ENCODE results near the gene THSD7A. TPM values are rescaled to one million over a fixed set of nuclear protein-coding genes. Genes with fewer than 3 reads are reported as not detected.

The THSD7A gene
- total RNA-seq, 2 donors from 2014 or later = 1.6 to 6.1 TPM

GRCh38 chr7:11591943-11592342 is 240.1 kb downstream of the THSD7A start:
- H3K27me3 ChIP-seq (replicated peaks; ENCODE audit: insufficient read depth) = no peaks in the 10 kb centered on the region
- no peak overlapping the region for H3K27ac ChIP-seq
- no peak for ATAC-seq (ENCODE audit: insufficient number of reproducible peaks, low FRiP score, low read depth)
- no peaks in the 10 kb centered on the region for H3K4me1 ChIP-seq (ENCODE audit: control insufficient read depth in 1 of 2, low read depth in 2 of 2)
- DNase-seq (ENCODE audit: low spot score) = no peak
- H3K9me3 ChIP-seq = no peaks in the 10 kb centered on the region
- no peaks in the 10 kb centered on the region for H3K36me3 ChIP-seq
- no peak for TF ChIP-seq CTCF (IDR thresholded peaks at IDR 0.05)
- no peak overlapping the region for H3K4me3 ChIP-seq

GRCh38 chr7:11591055-11591633 is 240.9 kb downstream of the THSD7A start:
- Histone ChIP-seq H3K27me3 (replicated peaks; ENCODE audit: insufficient read depth) (no peaks in the 10 kb centered on the region), H3K27ac (no peak overlapping the region), H3K9me3 (no peaks in the 10 kb centered on the region), H3K36me3 (no peaks in the 10 kb centered on the region), H3K4me3 (no peak overlapping the region), H3K4me1 (ENCODE audit: control insufficient read depth in 1 of 2, low read depth in 2 of 2) (no peaks in the 10 kb centered on the region)
- ATAC-seq (ENCODE audit: insufficient number of reproducible peaks, low FRiP score, low read depth) = no peak
- DNase-seq (ENCODE audit: low spot score) = no peak
- no peak for TF ChIP-seq CTCF (IDR thresholded peaks at IDR 0.05)

GRCh38 chr7:11589251-11589650 is 242.7 kb downstream of the THSD7A start:
- Histone ChIP-seq H3K27me3 (replicated peaks; ENCODE audit: insufficient read depth) (no peaks in the 10 kb centered on the region), H3K27ac (no peak overlapping the region), H3K9me3 (no peaks in the 10 kb centered on the region), H3K4me1 (ENCODE audit: control insufficient read depth in 1 of 2, low read depth in 2 of 2) (no peaks in the 10 kb centered on the region), H3K4me3 (no peak overlapping the region), H3K36me3 (no peaks in the 10 kb centered on the region)
- DNase-seq (ENCODE audit: low spot score) (no peak), ATAC-seq (ENCODE audit: insufficient number of reproducible peaks, low FRiP score, low read depth) (no peak)
- no peak for TF ChIP-seq CTCF (IDR thresholded peaks at IDR 0.05)

- no peak for ATAC-seq (ENCODE audit: insufficient number of reproducible peaks, low FRiP score, low read depth)
- Histone ChIP-seq H3K27me3 (replicated peaks; ENCODE audit: insufficient read depth) (no peaks in the 10 kb centered on the region), H3K36me3 (no peaks in the 10 kb centered on the region), H3K27ac (no peak overlapping the region), H3K4me3 (no peak overlapping the region), H3K4me1 (ENCODE audit: control insufficient read depth in 1 of 2, low read depth in 2 of 2) (no peaks in the 10 kb centered on the region), H3K9me3 (no peaks in the 10 kb centered on the region)
- DNase-seq (ENCODE audit: low spot score) = no peak
- TF ChIP-seq CTCF (IDR thresholded peaks at IDR 0.05) = no peak
Measured at GRCh38 chr7:11587814-11588213, 244.2 kb downstream of the THSD7A start.

- H3K27me3 ChIP-seq (replicated peaks; ENCODE audit: insufficient read depth) = no peaks in the 10 kb centered on the region
- no peak for TF ChIP-seq CTCF (IDR thresholded peaks at IDR 0.05)
- H3K36me3 ChIP-seq = no peaks in the 10 kb centered on the region
- no peaks in the 10 kb centered on the region for H3K9me3 ChIP-seq
- no peak for DNase-seq (ENCODE audit: low spot score)
- no peaks in the 10 kb centered on the region for H3K4me1 ChIP-seq (ENCODE audit: control insufficient read depth in 1 of 2, low read depth in 2 of 2)
- H3K27ac ChIP-seq = no peak overlapping the region
- no peak overlapping the region for H3K4me3 ChIP-seq
- no peak for ATAC-seq (ENCODE audit: insufficient number of reproducible peaks, low FRiP score, low read depth)
Measured at GRCh38 chr7:11587048-11587447, 244.9 kb downstream of the THSD7A start.

Measured in thoracic aorta (tissue), 2 donors.